HG03442 (cell line): Measurements from ENCODE around the gene ZNF562.

Experiments used
- ATAC-seq: cut with Tn5 transposase; IDR thresholded peaks from one replicate; pipeline ENCODE4 v1.9.1; 2021; ENCODE audit warnings: mild to moderate bottlenecking, moderate library complexity; ENCODE audit not compliant: unreplicated experiment

Gene ZNF562

GRCh38 chr19:9645472-9645871 is 29.4 kb downstream of the ZNF562 start:
- no peak for ATAC-seq

GRCh38 chr19:9644472-9644871 is 30.4 kb downstream of the ZNF562 start:
- ATAC-seq: no peak

- ATAC-seq: no peak
These were observed 33.1 kb downstream of the ZNF562 start for GRCh38 chr19:9641810-9642209.

- no peak for ATAC-seq
These were observed 33.9 kb downstream of the ZNF562 start for GRCh38 chr19:9640956-9641355.

GRCh38 chr19:9636018-9636417 is 38.9 kb downstream of the ZNF562 start:
- ATAC-seq: no peak

DNA sequence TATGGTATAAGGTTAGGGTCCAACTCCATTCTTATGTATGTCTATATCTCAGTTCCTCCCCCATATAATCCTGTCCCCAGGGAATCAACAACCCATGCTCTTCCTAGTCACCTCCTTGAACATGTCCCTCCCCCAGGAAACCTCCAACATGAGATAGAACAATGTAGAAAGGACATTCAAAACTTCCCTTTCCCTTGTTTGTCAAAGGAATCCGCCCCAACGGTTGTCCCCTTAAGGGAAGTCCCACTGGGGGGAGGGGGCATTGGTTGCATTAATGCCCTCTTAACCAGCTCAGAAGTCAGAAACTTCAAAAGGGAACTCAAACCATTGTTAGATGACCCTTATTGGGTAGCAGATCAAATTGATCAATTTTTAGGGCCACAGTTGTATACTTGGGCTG is 47.0 kb downstream of the ZNF562 start:
- ATAC-seq: no peak

GRCh38 chr19:9622531-9622930 is 52.4 kb downstream of the ZNF562 start:
- no peak for ATAC-seq

DNA sequence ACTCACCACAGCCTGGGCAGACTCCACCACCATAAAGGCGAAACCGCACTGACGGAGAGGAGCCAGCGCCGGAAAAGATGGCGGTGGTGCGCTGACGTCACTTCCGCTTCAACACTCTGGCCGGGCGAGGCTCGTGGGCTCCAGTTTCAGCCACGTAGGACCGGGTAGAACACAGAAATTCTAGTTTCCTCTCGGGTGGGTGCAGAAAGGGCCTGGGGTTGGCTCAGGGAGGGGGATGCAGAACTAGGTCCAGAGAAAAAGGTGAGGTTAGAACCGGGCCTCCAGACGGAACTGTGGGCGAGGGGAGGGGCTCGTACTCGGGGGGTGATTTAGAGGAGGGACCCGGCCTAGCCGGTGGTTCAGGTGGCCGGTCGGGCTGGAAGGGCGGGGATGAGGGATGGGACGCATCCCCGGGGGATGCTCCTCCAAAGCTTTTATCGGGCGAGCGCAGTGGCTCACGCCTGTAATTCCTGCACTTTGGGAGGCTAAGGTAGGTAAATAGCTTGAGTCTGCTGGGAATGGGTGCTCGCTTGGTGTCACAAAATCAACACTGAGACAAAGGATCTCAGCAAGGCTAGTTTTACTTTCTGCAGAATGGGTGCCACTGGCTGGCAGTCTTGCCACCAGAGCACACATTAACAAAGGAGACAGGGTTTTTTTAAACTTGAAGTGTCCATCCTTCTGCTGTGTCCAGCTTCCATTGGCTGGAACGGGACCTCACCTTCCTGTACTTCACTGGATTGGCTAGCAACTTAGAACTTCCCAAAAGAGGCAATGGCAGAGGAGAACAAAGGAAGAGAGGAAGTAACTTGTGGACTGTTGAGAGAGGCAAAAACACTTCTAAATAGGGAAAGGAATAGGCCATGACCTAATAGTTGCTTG is 53.5 kb downstream of the ZNF562 start, which contains the start of gene ZNF561:
TSS of gene ZNF561 (minus strand) at position 77 of the 882 bp plus-strand sequence. CDS start 1,776 bp downstream, outside the sequence.
- ATAC-seq: peak; percentile 80

DNA sequence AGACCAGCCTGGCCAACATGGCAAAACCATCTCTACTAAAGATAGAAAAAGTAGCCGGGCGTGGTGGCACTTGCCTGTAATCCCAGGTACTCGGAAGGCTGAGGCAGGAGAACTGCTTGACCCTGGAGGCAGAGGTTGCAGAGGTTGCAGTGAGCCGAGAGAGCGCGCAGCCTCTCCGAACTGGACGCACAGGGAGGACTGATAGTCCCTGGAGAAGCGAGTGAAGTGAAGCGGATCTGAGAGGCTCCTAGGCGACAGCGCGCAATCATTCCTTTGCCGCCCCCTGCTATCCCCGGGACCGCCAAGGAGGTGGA is 54.1 kb downstream of the ZNF562 start:
- ATAC-seq: peak; percentile 28

GRCh38 chr19:9615844-9616243 is 59.1 kb downstream of the ZNF562 start:
- no peak for ATAC-seq

DNA sequence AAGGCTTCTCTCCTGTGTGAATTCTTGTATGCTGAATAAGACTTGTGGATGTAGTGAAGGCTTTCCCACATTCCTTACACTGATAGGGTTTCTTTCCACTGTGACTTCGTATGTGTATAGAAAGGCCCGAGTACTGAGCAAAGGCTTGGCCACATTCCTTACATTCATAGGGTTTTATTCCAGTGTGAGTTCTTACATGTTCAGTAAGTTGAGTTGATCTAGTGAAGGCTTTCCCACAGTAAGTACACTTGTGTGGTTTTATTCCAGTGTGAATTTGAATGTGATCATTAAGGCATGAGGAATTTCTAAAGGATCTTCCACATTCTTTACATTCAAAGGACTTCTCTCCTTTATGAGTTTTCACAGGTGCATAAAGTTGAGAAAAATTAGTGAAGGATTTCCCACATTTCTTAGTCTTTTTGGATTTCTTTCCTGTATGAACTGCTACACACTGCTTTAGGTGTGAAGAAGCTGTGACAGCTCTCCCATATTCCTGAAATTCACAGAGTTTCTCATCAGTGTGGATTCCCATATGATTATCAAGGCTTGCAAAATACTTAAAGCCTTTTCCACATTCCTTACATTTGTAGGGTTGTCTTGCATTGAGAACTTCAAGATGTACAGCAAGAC is 64.3 kb downstream of the ZNF562 start:
- ATAC-seq: no peak

GRCh38 chr19:9608912-9609311 is 66.0 kb downstream of the ZNF562 start:
- ATAC-seq: no peak

- no peak for ATAC-seq
These were observed 77.9 kb downstream of the ZNF562 start for GRCh38 chr19:9597027-9597426.
